Activated naive CD4-positive, alpha-beta T cell (primary cell): ENCODE measurements around the gene FBP1.
"Not testable (repeated sequence)": the region's sequence is repeated elsewhere in the genome, so short reads cannot be mapped to it uniquely, and the experiment has no call there.

Experiments
- DNase-seq, 4 experiments: peaks; one replicate each; lab custom pipeline; 2025; lab: John Stamatoyannopoulos, UW

FBP1 gene

GRCh38 chr9:94576131-94576530, 63.2 kb downstream of the FBP1 start:
- no peak for DNase-seq

- no peak for DNase-seq
Observed at GRCh38 chr9:94568972-94569712, 70.2 kb downstream of the FBP1 start.

- no peak for DNase-seq
Observed at GRCh38 chr9:94568250-94568889, 70.9 kb downstream of the FBP1 start.

- no peak for DNase-seq
Observed at GRCh38 chr9:94567271-94567670, 72.0 kb downstream of the FBP1 start.

GRCh38 chr9:94566550-94566949, 72.8 kb downstream of the FBP1 start:
- no peak for DNase-seq

GRCh38 chr9:94564279-94564678, 75.0 kb downstream of the FBP1 start:
- not testable (repeated sequence) for DNase-seq

- DNase-seq = no peak
Observed at GRCh38 chr9:94563548-94563947, 75.8 kb downstream of the FBP1 start.

- DNase-seq = no peak
Observed at GRCh38 chr9:94560237-94560636, 79.1 kb downstream of the FBP1 start.

GRCh38 chr9:94557376-94557775, 81.9 kb downstream of the FBP1 start:
- DNase-seq = no peak

- DNase-seq = no peak
Observed at GRCh38 chr9:94554439-94555331, 84.6 kb downstream of the FBP1 start, which contains the start of gene PCAT7. PCAT7 (plus strand) TSS chr9:94555083.

GRCh38 chr9:94554078-94554438, 85.3 kb downstream of the FBP1 start:
- no peak for DNase-seq
